Measurements from ENCODE around the gene ZNF79.

ZNF79 gene

DNA sequence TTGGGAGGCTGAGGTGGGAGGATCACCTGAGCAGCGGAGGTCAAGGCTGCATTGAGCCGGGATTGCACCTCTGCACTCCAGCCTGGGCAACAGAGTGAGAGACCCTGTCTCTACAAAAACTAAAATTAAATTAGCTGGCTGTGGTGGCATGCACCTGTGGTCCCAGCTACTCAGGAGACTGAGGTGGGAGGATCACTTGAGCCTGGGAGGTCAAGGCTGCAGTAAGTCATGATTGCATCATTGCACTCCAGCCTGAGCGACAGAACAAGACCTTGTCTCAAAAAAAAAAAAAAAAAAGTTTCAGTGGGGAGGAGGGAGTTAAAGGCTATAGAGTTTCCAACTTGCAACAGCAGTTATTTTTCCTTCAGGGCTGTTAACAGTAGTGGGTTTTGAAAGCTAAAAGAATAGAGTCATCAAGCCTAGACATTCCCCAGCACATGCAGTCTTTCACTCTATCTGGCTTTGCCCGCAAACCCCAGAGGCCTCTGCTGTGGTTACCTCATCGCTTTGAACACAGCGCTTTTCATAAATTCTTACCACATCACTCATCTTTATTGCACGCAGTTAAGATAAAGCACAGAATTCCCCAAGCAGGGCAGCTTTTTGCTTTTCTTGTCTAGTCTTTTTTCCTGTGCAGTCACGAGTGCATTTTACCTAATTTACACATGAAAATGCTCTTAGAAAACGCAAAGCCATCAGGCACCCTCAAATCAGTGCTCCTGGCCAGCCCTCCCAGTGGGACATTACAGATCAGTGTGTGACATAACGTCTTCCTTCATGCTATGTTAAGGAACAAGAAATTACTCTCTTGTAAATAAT, 35.9 kb upstream of the ZNF79 start:
- no peak overlapping the region for H3K4me3 ChIP-seq (ENCODE audit: low read length)
- TF ChIP-seq, protein P1, sequence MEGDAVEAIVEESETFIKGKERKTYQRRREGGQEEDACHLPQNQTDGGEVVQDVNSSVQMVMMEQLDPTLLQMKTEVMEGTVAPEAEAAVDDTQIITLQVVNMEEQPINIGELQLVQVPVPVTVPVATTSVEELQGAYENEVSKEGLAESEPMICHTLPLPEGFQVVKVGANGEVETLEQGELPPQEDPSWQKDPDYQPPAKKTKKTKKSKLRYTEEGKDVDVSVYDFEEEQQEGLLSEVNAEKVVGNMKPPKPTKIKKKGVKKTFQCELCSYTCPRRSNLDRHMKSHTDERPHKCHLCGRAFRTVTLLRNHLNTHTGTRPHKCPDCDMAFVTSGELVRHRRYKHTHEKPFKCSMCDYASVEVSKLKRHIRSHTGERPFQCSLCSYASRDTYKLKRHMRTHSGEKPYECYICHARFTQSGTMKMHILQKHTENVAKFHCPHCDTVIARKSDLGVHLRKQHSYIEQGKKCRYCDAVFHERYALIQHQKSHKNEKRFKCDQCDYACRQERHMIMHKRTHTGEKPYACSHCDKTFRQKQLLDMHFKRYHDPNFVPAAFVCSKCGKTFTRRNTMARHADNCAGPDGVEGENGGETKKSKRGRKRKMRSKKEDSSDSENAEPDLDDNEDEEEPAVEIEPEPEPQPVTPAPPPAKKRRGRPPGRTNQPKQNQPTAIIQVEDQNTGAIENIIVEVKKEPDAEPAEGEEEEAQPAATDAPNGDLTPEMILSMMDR (conservative IDR thresholded peaks at IDR 0.05; ENCODE audit: low read length) = no peak
- peak; percentile 94 for DNase-seq (ENCODE audit: low read depth)

DNA sequence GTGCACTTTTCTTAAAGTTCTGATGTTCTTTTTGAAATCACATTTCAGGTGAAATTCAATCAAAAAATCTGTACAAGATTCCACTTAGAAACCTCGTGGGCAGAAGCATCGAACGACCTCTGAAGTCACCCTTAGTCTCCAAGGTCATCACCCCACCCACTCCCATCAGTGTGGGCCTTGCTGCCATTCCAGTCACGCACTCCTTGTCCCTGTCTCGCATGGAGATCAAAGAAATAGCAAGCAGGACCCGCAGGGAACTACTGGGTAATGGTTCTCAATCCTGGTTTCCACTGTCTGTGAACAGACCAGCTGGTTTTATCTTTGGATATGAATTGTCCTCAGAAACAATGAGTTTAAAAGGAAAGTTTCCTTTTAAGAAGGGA, 35.3 kb upstream of the ZNF79 start:
- TF ChIP-seq, protein P1 (conservative IDR thresholded peaks at IDR 0.05; ENCODE audit: low read length) = no peak
- no peak overlapping the region for H3K4me3 ChIP-seq (ENCODE audit: low read length)
- DNase-seq (ENCODE audit: low read depth) = no peak

DNA sequence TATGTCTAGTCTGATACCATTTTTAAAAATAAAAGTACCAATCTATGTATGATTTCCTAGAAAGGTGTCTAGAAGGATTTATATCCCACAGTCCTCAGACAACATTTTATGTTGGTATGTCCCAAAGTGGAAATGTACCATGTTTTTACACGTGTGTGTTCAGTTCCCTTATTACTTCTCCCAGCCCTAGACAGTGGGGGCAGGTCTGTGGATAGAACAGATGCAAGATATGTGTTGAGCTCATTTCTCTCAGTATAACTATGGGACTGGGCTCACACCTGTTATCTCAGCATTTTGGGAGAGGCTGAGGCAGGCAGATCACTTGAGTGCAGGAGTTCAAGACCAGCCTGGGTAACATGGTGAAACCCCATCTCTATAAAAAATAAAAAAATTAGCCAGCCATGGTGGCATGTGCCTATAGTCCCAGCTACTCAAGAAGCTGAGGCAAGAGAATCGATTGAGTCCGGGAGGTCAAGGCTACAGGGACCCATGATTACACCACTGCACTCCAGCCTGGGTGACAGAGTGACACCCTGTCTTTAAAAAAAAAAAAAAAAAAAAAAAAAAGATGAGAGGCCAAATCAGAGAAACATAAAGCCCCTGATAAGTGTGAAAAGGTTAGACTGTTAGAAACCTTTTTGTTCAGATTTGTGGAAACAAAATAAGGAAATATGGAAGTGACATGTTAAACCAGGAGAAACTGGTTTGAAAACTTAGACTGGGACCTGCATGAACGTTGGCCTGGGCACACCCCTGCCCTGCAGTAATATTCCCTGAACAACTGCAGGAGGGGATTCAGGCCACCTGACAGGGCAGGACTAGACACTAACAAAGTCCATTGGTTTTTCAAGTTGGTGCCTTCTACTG, 34.6 kb upstream of the ZNF79 start:
- no peak overlapping the region for H3K4me3 ChIP-seq (ENCODE audit: low read length)
- TF ChIP-seq, protein P1 (conservative IDR thresholded peaks at IDR 0.05; ENCODE audit: low read length) = no peak
- no peak for DNase-seq (ENCODE audit: low read depth)

DNA sequence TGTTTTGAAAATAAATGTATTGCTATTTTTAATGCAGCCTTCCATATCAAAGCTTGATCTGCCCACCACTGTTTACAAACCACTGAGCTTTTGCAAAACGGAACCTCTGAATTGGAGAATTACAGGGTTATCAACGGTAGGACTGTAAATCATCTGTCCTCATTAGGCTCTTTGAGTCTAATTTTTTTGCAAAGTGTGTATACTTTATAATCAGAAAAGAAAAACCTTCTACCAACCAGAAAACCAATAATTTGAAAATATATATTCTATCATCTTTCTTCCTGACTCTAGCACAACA, 34.0 kb upstream of the ZNF79 start:
- no peak overlapping the region for H3K4me3 ChIP-seq (ENCODE audit: low read length)
- TF ChIP-seq, protein P1 (conservative IDR thresholded peaks at IDR 0.05; ENCODE audit: low read length) = no peak

DNA sequence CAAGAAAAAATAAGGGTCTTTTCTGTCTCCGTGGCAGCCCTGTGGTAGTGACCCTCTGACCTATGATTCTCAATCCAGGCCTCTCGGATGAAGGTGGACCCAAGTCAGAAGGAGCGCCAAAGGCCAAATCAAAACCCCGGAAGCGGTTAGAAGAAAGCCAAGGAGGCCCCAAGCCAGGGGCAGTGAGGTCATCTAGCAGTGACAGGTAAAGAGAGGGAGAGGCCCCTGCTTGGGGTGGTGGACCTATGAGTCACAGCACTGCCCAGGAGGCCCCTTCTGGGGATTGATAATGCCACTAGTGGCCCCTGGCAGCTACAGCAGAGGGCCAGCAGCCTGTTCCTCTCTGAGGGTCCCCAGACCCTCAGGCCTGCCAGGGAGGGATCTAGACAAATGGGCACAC, 33.6 kb upstream of the ZNF79 start:
- DNase-seq (ENCODE audit: low read depth) = no peak
- TF ChIP-seq, protein P1 (conservative IDR thresholded peaks at IDR 0.05; ENCODE audit: low read length) = no peak
- H3K4me3 ChIP-seq (ENCODE audit: low read length) = no peak overlapping the region

More for the DNA sequence above, 34.0 kb upstream of the ZNF79 start:
- no peak for DNase-seq (ENCODE audit: low read depth)

DNA sequence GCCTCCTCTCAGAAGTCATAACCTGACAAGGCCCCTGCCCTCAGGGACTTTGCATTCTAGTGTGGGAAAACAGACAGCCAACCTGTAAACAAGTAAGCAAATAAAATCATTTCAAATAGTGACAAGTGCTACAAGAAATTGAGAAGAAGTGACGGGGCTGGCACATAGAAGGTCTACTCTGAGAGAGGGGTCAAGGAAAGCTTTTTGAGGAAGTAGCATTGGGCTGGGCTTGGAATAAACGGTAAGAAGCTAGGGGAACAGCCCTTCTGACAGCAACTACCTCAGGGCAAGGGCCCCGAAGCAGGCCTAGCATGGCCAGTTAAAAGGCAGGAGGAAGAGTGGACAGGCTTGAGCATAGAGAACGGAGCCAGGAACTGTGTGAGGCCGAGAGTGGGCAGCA, 32.0 kb upstream of the ZNF79 start:
- no peak overlapping the region for H3K4me3 ChIP-seq (ENCODE audit: low read length)
- TF ChIP-seq, protein P1 (conservative IDR thresholded peaks at IDR 0.05; ENCODE audit: low read length) = no peak
- no peak for DNase-seq (ENCODE audit: low read depth)

DNA sequence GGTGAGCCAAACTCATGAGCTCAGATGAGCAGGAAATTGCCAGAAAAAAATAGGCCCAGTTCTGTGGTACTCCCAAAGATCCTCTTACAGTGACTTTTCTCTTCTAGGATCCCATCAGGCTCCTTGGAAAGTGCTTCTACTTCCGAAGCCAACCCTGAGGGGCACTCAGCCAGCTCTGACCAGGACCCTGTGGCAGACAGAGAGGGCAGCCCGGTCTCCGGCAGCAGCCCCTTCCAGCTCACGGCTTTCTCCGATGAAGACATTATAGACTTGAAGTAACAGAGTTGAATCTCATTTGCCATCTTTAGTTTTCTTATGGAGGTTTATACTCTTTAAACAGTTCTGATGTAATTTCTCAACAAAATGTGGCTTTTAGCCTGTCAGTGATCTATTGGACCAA, 31.2 kb upstream of the ZNF79 start:
- H3K4me3 ChIP-seq (ENCODE audit: low read length) = no peak overlapping the region
- TF ChIP-seq, protein P1 (conservative IDR thresholded peaks at IDR 0.05; ENCODE audit: low read length) = no peak
- no peak for DNase-seq (ENCODE audit: low read depth)
